GM21423 (cell line): ENCODE data around the gene SLC6A14.

Source experiments
- ATAC-seq: cut with Tn5 transposase; IDR thresholded peaks from one replicate; pipeline ENCODE4 v1.9.1; 2021; ENCODE audit warnings: mild to moderate bottlenecking, moderate library complexity; ENCODE audit not compliant: unreplicated experiment

The SLC6A14 gene

GRCh38 chrX:116436358-116436816 is at the start of gene SLC6A14:
TSS of gene SLC6A14 (plus strand) at chrX:116436606. CDS start at chrX:116436710, 104 bp downstream.
- ATAC-seq: no peak

DNA sequence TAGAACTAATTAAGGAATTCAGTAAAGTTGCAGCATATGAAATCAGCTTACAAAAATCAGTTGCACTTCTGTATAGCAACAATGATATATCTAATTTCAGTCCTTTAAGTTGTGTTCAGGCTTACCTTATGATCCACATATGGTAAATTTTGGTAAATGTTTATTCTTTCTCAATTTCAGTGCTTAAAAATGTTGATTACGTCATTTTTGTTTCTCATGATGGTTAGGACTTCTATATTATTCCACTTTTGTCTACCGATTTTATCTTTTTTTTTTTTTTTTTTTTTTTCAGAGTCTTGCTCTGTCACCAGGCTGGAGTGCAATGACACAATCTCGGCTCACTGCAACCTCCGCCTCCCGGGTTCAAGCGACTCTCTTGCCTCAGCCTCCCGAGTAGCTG is 40.7 kb upstream of the SLC6A14 start:
- ATAC-seq: no peak

- no peak for ATAC-seq
These were observed 36.7 kb upstream of the SLC6A14 start for GRCh38 chrX:116399681-116400080.

DNA sequence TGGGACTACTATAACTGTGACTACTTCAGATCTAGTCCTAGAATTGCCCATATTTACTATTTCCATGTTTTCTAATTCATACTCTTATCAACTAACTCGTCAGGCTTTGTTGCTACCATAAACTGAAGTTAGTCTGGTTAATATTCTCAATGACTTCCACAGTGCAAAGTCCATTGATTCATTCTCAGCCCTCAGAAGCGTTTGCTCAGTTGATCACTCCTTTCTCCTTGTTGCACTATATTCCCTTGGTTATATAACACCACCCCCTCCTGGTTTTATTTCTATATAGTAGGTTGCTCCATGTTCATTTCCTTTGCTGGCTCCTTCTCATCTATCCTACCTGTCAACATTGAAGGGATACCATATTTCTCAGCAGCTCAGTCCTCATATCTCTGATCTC is 27.2 kb upstream of the SLC6A14 start:
- no peak for ATAC-seq

DNA sequence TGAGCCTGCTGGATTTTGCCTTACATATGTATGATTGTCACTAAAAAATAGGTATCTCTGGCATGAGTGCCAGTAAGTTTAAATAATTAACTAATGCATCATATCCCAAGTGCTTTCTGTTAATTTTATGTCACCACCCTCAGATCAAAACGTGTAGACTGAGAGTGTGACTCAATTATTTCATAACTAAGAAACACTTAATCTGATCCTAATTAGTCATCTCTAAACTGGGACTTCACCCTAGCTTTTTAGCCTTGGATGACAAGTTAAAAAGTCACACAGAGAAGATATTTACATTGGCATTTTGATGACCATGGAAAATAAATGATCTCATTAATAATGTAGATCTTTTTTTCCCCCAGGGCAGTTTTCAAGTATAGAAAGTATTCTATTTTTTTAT is 23.1 kb upstream of the SLC6A14 start:
- no peak for ATAC-seq

DNA sequence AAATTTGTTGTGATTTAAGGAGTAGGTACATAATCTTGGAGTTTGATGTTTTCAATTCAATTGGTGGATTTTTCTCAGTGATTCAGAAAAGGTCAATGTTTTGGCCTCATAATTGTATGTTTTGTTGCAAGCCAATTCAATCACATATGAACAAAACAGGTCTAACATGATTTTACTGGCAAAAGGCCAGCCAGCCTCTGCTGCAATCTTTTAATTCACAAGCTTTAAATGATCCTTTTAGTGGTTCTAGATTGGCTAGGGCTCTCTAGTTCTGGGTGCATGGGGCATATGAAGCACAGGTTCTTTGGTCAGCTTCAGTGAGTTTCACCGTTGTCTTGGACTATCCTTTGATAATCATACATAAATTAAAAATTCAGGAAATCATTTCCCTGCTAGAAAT is 19.2 kb upstream of the SLC6A14 start:
- no peak for ATAC-seq

DNA sequence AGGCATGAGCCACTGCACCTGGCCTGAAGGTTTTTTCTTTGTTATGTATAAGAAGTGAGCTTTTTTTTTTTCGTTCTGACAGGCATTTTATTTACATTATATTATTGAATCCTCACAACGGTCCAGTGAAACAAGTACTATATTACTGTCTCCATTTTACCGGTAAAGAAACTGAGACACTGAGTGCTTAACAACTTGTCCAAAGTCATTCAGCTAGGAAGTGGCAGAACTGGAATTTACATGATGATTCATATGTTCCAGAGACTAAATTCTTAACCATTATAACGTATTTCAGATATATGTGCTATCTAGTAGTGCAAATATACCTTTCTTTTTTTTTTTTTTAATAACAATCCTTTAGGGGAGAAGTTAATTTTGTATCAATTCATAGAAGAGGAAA is 18.4 kb upstream of the SLC6A14 start:
- no peak for ATAC-seq

GRCh38 chrX:116427978-116428377 is 8.4 kb upstream of the SLC6A14 start:
- no peak for ATAC-seq

GRCh38 chrX:116435597-116435996 is 809 bp upstream of the SLC6A14 start:
- ATAC-seq: no peak

GRCh38 chrX:116449156-116449555 is 12.8 kb downstream of the SLC6A14 start:
- ATAC-seq: no peak

DNA sequence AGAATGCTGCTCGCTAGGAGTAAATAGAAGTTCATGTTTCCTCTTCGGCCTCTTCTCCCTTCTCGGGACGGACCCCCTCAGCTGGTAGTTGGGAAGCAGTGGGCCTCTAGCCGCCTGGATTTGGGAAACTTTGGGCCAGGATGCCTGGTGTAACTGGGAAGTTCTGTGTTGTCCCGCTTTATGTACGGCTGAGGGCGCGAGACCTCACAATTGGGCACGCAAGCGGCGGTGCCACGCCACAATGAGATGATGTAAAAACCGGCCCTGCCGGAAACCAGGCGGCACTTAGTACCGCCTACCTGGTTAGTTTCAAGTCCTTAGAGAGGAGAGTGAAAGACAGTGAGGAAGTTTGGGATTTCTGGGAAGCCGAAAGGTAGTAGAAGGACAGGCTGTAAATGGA is 26.4 kb downstream of the SLC6A14 start, which contains the start of gene CT83:
Gene CT83, minus strand, starts transcription at position 155 of the 400 bp plus-strand sequence. Its CDS starts 120 bp downstream, at position 35.
- ATAC-seq: no peak

- no peak for ATAC-seq
These were observed 43.7 kb downstream of the SLC6A14 start for GRCh38 chrX:116480059-116480458.

- ATAC-seq: no peak
These were observed 53.7 kb downstream of the SLC6A14 start for GRCh38 chrX:116490104-116490503.

DNA sequence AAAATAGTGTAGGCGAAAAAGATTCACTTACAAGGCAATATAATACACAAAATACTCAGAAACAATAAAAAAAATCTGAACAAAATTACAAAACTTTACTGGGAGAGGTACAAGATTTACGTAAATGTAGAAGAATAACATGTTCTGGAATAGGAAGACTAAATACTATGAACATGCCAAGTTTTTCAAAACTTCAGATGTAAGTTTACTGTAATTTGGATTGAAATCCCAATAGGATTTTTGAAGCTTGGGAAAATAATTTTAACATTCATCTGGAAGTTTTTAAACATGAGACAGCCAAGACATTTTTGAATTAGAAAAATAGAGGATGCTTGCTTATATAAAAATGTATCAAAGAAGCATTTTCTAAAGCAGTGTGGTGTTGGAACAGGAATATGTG is 56.9 kb downstream of the SLC6A14 start:
- ATAC-seq: no peak

DNA sequence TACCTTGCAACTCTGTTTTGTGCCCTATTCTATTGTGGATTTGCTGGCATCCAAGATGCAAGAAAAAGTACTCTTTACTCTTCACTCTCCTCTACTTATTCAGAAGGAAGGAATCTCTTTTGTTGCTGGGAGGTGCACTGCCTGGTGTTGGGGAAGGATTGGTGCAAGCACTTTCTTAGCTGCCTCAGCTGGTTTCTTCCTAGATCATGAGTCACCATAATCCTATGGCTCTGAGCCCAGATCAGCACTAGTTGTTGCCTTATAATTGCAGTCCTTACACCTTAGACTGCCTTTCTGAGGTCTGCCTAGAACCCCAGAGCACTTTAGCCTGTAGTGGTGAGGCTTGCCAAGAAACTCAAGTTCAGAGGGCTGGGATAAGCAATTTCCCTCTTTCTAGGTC is 63.4 kb downstream of the SLC6A14 start:
- no peak for ATAC-seq
